ENCODE measurements around the gene SSBP3.
"Not testable (repeated sequence)": the region's sequence is repeated elsewhere in the genome, so short reads cannot be mapped to it uniquely, and the experiment has no call there.

The SSBP3 gene

DNA sequence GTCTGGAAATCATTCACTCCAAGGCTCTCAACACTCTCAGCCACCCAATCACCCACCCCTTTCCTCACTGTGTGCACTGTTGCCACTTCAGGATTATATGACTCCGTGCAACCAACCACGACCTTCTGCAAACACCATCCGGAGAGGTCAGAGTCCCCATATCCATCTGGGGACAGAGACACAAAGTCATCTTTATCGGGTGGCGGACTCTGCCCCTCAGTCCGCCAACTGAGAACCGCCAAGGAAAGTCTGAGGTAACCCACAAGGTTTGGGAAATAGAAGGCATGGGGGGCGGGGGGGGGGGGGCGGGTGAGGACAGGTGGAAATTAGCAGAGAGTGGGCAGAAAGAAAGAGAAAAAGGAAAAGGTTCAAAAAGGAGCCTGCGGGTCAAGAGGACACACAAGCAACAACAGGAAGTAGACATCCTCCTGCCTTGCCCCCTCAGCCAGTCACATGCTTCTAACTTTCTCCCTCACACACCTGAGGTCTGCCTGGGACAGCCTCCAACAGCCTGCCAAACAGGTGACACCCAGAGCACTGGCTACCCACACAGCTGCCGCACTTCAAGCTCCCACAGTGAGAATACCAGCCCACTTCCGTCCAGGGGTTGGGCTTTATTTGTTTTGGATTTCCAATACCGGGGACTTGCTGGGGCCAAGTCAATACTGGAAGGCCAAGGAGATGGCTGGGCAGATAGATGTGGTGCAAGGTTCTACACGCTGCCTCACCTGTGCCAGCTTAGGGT, 58.1 kb downstream of the SSBP3 start:
- no peak for DNase-seq

DNA sequence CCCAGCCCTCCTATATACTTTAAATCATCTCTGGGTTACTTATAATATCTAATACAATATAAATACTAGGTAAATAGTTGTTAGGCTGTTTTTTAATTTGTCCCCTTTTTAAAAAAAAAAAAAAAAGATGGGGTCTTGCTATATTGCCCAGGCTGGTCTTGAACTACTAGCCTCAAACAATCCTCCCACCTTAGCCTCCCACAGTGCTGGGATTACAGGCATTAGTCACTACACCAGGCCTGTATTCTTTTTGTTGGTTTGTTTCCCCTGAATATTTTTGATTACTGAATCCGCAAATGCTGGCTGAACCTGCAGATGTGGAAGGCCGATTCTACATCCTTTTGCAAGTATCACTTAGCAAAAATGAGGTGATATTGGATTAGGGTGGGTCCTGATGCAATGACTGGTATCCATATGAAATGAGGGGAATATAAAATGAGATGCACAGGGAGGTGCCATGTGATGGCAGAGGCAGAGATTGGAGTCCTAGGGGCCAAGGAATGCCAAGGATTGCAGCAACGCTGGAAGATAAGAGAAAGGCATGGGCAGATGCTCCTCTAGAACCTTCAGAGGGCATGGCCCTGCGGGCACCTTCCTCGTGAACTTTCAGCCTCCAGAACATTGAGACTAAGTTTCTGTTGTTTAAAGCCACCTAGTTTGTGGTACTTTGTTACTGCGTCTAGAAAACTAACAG, 58.8 kb downstream of the SSBP3 start:
- no peak for DNase-seq

DNA sequence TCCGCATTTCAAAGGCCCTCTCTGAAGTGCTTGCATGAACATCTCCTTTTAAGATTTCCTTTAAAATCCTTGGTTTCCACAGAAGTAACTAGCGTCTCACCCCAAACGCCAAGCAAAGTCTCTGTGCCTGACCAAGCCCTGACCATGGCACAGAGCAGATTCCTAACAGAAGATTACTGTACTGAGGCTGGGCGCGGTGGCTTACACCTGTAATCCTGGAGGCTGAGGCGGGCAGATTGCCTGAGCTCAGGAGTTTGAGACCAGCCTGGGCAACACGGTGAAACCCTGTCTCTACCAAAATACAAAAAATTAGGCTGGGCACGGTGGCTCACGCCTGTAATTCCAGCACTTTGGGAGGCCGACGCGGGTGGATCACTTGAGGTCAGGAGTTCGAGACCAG, 60.6 kb downstream of the SSBP3 start:
- DNase-seq: not testable (repeated sequence)

DNA sequence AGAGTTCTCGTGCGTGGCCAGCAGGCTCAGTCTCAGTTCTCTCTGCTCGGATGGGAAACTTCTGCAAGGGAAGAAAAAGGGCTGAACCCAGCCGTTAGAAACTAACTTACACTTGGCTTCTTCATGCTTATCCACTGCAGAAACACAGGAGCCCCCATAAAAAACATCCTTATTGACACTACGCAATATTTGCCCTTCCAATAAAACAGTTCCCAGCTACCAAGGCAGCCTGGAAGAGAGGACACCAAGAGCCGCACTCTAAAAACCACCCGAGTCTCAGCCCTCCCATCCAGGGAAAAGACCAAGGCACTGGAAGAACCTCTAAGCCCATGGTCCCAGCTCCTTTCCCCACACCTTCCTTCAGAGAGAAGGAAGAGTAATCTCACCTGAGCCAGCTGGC, 61.1 kb downstream of the SSBP3 start:
- no peak for DNase-seq

DNA sequence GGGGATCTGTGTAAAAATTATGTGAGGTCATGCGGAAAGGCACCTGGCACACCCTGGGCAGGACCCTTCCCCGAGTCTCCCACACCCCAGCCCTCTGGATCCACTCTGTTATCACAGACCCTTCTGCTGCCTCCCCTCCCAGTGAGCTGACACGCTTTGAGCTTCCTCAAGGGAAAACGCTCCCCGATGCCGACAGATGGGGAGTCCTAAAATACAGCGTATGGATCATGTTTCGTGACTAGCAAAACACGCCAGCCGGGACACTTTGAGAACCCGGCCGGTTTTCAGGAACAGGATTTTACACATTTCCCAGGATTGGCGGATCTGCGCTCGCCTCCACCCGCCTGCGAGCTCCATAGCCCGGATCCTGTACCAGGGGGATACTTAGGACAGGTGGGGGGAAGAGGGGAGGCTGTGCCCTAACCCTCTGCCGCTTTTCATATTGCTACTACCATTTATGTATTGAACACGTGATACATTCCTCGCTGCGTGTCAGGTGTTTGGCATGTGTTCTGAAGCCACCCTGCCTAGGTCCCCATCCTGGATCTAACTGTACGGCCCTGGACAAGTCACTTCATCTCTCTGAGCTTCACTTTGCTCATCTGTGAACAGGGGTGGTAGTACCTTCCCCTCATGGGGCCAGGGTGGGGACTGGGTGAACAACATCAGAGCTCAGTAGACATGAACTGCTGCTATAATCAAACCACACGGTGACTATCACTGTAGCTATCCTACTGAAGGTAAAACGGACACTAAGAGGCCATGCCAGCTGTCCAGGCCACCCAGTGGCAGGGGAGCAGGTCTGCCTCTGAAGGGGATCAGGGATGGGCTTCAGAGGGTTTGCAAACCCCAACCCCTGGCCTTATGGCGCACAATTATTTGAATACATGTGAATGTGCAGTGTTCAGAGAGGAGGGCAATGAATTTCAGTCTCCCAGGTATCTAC, 63.2 kb downstream of the SSBP3 start:
- no peak for DNase-seq

DNA sequence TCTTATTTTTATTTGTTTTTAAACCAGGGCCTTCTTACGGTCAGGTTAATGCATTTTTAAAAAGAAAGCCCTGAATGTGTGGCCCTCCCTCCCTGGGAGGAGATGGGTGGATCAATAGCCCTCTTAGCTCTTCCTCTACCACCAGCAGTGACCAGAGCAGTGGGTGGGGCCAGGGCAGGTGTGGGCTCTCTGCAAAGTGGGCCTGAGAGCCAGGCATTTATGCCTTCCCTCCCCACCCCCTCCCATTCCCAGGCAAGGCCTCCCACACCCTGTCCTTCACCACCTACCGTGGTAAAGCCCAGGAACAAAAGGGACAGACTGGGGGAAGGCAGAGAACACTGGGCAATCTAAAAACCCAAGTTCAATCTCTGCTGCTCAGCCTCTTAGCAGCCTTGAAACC, 63.9 kb downstream of the SSBP3 start:
- no peak for DNase-seq

DNA sequence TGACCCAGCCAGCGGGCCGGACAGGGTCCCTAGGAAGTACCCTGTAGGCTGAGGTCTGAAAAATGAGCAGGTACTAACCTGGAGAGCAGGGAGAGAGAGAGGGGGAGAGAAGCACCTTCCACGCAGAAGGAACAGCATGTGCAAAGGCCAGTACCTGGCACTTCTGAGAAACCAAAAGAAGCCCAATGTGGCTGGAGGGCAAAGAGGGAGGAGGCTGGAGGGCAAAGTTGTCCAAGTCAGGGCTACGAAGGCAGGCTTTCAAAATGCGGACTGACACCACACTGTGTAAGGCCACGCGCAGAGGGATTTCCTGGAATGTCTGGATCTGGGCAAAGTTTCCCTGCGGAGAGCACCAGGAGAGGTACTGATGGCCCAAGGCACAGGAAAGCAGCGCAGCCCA, 64.4 kb downstream of the SSBP3 start:
- DNase-seq: no peak

DNA sequence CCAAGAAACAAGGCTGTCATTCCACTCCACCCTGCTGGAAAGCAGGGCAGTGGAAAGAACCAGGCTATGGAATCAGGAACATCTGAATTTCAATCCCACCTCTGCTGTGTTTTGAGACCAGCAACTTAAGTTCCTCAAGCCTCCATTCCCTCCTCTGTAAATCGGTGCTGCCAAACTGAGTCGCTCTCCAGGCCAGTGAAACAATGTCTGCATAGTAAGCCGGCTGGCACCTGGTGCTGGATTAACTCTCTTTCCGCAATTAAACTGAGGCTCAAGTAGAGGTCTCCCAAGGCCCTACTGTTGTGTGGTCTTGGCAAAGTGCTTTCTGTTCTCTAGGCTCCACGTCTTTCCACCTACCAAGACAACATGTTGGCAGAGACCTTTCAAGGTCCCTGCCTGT, 65.3 kb downstream of the SSBP3 start:
- no peak for DNase-seq

DNA sequence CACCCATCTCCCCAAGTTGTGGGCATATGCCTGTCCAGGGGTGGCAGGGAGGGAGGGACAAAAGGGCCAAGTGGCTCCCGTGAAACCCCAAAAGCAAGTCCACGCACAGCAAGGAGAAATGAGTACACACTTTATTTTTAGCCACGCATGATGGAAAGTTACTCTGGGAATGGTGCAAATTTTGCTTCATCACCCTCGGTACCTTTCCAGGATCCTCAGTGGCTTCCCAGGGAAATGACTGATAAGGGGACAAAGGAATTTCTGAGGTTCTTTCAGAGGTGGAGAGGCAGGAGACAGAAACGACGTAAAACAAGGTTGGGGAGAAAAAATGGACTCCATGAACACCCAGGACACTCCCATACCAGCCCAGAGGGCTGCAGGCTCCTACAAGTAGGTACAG, 65.8 kb downstream of the SSBP3 start:
- DNase-seq: no peak

DNA sequence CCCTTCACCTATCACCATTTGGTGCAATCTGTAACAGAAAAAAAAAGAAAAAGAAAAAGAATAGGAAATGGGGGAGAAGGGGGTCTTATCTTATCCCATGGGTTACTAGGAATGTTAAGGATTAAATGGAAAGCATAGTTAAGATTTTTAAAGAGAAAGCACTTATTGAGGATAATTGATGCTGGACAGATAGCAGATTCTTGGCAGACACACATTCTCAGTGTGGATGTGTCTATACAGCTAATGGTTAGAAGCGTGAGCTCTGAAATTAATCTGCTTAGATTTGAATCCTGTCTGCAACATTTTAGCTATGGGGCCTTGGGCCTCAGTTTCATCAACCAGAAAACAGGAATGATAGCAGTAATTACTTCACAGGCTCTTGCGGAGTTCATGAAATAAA, 67.1 kb downstream of the SSBP3 start:
- DNase-seq: no peak

DNA sequence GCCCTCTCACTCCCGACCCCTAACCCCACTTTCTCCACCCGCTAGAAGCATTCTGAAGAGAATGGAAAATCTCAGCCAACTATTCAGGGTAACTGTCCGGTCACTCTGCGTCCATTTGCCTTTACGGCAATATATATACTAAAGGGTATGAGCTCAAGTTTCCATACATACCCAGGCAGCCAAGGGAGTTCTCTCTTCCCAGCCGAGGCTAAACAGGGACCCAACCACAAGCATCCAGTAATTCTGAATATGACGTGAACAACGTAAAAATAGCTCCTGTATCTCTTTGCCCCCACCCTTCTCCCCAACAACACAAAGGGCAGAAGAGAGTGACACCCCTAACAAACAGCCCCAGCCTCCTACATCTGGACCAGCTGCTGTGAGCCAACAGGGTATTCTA, 67.7 kb downstream of the SSBP3 start:
- no peak for DNase-seq

DNA sequence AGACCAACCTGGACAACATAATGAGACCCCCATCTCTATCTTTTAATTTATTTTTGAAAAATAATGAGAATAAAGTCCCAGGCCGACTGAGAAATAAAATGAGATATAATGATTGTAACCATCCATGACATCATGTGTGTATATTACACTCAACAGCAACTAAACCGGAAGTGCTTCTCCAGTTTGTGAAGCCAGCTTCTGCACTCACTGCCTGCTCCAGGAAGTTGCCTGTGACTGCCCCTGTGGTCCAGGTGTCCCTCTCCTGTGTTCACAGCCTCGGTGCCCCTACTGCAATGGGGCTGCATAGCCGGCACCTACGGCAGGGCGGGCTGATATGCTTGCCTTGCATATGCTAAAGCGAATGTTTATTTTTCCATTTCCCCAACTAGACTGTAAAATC, 68.3 kb downstream of the SSBP3 start:
- no peak for DNase-seq

DNA sequence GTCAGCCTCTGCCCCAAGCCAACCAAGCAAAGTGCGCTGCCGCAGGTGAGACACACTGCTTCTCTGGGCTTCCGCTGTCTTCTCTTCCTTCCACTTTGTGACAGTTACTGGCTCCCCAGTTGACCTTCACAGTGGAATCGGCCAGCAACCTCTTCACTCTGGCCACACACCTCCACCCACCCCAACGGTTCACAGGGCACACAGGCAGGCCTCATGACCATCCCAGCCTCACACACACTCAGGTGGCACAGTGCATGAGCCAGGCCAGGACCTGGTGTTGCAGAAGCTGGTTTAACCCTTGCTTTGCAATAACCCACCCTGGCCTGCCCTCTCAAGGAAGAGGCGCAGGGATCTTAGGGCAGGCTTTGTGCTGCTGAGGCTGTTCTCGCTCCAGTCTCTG, 69.2 kb downstream of the SSBP3 start:
- DNase-seq: no peak

DNA sequence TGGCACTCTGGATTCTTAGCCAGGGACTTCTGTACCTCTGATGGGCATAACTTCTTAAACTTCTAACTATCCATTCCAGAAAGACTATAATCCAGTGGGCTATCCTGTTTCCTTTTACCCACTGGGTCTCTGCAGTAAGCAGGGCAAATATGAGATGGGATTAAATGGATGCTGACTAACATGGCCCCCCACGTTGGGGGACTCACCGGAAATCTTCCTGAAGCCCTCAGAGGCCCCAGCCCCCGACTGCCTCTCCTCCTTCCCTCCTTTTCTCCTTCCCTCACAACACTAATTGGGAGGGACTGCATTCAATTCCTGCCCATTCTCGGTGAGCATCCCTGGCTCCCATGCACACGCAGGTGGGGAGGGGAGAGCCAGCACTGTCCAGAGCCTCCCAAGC, 70.1 kb downstream of the SSBP3 start:
- no peak for DNase-seq

DNA sequence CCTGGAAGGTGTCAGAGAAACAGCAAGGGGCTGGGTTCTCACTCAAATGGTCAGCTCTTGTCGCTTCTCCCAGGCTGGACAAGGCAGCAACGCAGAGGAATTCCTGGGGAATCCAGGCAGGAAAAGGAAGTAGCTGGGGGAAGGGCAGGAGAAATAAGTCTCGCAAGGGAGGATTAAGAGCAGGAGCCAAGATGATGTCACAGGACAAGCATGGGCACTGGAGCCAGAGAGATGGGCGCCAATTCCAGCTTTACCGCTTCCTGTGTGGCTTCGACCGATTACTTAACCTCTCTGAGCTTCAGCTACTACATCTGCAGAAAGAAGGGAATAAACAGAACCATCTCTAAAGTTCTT, 70.5 kb downstream of the SSBP3 start:
- no peak for DNase-seq

DNA sequence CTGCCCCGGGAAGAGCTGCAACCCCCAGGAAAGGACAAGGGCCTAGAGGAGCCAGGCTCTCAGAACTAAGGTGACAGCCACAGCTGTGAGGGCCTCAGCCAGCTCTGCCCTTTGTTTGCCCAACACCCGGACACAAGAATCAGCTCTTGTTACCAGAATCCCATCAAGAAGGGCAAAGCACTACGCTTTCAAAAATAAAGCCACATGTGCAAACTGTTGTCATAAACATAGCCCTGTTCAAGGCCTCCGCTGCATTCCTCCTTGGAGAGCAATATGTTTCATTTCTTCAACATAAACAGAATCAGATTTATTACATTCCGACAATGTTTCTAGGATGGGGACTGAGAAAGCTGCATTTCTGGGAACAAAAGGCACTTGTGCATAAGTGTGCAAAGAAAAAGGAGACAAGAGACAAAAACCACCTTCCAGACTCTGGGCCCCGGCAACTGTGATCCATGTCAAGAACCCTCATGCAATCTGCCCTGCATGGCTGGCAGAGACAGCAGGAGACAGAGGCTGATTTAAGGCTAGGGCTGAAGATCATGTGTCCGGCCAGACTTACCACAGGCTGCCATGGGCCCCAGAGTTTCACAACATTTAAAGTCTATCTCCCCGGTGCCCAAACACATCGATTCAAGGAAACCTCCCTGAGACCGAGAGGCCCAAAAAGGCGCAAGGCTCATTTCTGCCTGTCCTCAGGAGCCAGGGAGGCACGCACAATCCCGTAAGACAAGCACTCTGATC, 71.0 kb downstream of the SSBP3 start:
- DNase-seq: no peak

DNA sequence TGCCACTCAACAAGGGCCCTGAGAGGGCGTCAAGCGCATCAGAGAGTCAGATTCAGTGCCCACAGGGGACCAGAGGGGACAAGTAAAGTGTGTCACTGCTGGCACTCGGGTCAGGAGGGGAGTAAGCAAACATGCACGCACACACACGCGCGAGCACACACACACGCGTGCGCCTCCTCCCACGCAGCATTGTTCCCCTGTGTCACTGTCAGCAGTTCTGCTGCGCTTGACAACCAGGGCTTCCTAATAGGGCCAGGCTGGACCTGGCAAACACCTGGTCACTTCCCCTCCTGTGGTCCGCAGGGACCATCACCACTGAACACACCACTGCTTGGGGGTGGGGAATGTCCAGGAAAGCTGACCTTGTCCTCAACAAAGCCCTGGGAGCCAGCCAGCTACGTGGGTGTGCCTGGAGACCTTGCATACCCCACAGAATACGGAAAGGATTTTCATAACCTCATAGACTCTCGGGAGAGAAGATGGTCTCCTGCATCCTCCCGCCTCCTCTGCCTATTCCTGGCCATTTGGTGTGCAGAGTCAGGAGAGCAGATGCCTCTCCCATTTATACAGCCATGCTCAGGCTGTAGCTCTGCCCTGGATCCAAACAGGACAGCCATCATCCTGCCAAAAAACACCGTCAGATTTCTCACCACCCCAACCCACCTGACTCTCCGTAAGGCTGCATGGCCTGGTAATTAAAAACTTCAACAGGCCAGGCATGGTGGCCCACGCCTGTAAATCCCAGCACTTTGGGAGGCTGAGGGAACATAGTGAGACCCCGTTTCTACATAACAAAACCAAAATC, 73.2 kb downstream of the SSBP3 start:
- DNase-seq: no peak

DNA sequence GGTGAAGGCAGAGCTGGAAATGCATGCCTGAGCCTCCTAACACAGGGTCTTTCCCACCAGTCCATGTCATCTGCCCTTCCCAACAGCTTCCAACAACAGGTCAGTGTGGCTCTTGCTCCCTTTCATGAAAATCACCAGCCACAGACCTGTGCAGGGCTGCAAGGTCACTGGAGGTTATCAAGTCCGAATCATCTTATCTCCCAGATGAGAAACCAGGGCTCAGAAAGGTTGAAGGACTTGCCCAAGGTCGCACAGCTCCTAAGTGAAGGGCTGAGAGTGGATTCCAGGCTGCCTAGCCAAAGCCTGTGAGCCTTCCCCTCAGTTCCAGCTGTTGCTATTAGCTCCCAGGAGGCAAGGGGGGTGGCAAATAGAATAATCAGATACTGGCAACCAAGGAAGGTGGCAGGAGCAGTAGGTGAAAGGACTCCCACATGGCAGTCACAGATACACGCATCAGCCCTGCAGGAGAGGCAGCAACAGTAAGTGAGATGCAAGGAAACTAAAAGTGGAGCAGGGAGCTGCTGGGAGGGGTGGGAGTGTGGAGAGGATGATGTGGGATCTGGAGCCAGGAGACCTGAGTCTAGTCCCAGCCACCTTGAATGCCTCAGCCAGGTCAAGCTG, 74.2 kb downstream of the SSBP3 start:
- no peak for DNase-seq

DNA sequence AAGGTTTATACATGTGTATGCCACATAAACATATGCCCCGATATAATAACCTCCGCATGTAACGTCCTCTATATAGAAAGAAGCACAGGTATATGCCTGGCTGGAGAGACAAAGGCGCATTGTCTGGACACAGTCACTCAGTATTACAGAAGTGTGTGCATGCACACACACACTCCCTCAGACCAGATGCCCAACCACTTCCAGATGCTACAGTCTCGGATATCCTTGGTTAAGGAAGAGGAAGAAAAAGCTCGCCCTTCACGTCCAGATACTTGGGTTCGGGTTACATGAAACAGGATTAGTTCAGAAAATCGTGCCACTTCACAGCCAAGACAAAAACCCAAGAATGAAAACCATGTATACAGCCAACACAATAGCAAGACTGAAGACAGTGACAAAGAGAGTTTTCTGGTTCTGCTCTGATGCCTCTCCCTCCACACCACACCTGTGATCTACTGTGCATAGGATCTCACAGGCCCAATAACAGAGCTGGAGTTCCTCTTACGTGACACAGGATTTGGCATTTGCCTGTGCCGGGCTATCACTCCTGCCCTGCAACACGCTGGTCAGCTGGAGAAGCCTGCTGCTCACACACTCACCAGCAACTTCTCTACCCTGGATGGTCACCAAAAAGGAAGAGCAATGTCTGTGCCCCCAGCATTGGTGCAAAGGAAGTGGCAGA, 75.0 kb downstream of the SSBP3 start:
- DNase-seq: no peak

DNA sequence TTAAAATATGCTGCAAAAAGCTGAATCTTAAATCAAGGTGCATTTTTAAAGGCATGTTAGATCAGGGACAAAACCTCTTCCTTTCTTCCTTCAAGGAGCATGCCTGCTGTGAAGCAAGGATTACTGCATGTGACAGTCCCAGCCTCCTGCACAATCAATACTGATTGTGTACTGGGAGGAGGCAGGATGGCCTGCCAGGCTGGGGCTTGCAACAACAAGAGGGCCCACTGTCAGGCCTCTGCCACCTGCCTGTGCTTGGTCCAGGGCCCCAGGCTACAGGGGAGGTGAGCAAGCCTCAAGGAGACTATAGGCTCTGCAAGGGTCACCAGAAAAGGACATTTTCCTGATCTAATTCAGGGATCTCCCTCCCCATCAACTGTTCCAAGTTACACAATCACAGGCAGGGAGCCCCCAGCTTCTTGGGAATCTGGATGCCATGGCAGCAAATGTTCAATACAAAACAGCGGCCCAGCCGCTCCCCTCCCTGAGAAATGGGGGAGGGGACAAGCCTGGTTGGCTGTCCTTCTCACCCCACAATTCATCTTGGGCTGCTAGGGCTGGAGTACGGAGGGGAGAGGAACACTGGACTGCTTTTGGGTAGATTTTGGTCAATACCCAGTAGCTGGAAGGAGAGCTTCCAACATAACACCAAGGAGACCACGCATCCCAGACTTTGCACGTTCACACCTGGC, 76.7 kb downstream of the SSBP3 start:
- DNase-seq: no peak

Data from inflammatory macrophage treated with lipopolysaccharide for 1 hour (primary cell).